ENCODE data around the gene NTRK2.

NTRK2 gene

GRCh38 chr9:84903963-84904362, 234.4 kb downstream of the NTRK2 start:
- no peak overlapping the region for H3K27ac ChIP-seq
- no peaks in the 10 kb centered on the region for H3K4me1 ChIP-seq

GRCh38 chr9:84916769-84917168, 247.2 kb downstream of the NTRK2 start:
- no peaks in the 10 kb centered on the region for H3K36me3 ChIP-seq (ENCODE audit: control insufficient read depth, insufficient read depth, low read length)
- no peaks in the 10 kb centered on the region for H3K4me1 ChIP-seq
- H3K27ac ChIP-seq: no peak overlapping the region
- TF ChIP-seq CTCF (IDR thresholded peaks at IDR 0.05): no peak
- H3K9ac ChIP-seq: no peak overlapping the region
- H3K4me2 ChIP-seq (ENCODE audit: low read length): no peak overlapping the region
- H3K4me3 ChIP-seq (ENCODE audit: low read depth, low read length): no peak overlapping the region
- H3K9me3 ChIP-seq (ENCODE audit: control insufficient read depth, low read length): no peaks in the 10 kb centered on the region
- no peak overlapping the region for H2AFZ ChIP-seq
- no peaks in the 10 kb centered on the region for H3K79me2 ChIP-seq
- no peaks in the 10 kb centered on the region for H3K27me3 ChIP-seq (ENCODE audit: control insufficient read depth, insufficient read depth, low read length)

More at GRCh38 chr9:84903963-84904362, 234.4 kb downstream of the NTRK2 start:
- H3K9ac ChIP-seq: no peak overlapping the region
- no peaks in the 10 kb centered on the region for H3K36me3 ChIP-seq (ENCODE audit: control insufficient read depth, insufficient read depth, low read length)
- TF ChIP-seq CTCF (IDR thresholded peaks at IDR 0.05): no peak
- no peaks in the 10 kb centered on the region for H3K27me3 ChIP-seq (ENCODE audit: control insufficient read depth, insufficient read depth, low read length)
- H3K9me3 ChIP-seq (ENCODE audit: control insufficient read depth, low read length): no peaks in the 10 kb centered on the region
- H2AFZ ChIP-seq: no peak overlapping the region
- H3K4me2 ChIP-seq (ENCODE audit: low read length): no peak overlapping the region
- no peak overlapping the region for H3K4me3 ChIP-seq (ENCODE audit: low read depth, low read length)
- no peaks in the 10 kb centered on the region for H3K79me2 ChIP-seq

- H2AFZ ChIP-seq: no peak overlapping the region
- no peaks in the 10 kb centered on the region for H3K36me3 ChIP-seq (ENCODE audit: control insufficient read depth, insufficient read depth, low read length)
- H3K4me1 ChIP-seq: no peaks in the 10 kb centered on the region
- H3K27ac ChIP-seq: no peak overlapping the region
- H3K9me3 ChIP-seq (ENCODE audit: control insufficient read depth, low read length): no peaks in the 10 kb centered on the region
- no peak overlapping the region for H3K9ac ChIP-seq
- no peaks in the 10 kb centered on the region for H3K27me3 ChIP-seq (ENCODE audit: control insufficient read depth, insufficient read depth, low read length)
- no peak for TF ChIP-seq CTCF (IDR thresholded peaks at IDR 0.05)
- no peak overlapping the region for H3K4me3 ChIP-seq (ENCODE audit: low read depth, low read length)
- no peak overlapping the region for H3K4me2 ChIP-seq (ENCODE audit: low read length)
- no peaks in the 10 kb centered on the region for H3K79me2 ChIP-seq
Observed at GRCh38 chr9:84917366-84918070, 248.0 kb downstream of the NTRK2 start.

- no peak overlapping the region for H3K4me3 ChIP-seq (ENCODE audit: low read depth, low read length)
- H2AFZ ChIP-seq: no peak overlapping the region
- no peaks in the 10 kb centered on the region for H3K79me2 ChIP-seq
- no peaks in the 10 kb centered on the region for H3K27me3 ChIP-seq (ENCODE audit: control insufficient read depth, insufficient read depth, low read length)
- H3K9me3 ChIP-seq (ENCODE audit: control insufficient read depth, low read length): no peaks in the 10 kb centered on the region
- no peak overlapping the region for H3K4me2 ChIP-seq (ENCODE audit: low read length)
- no peak overlapping the region for H3K9ac ChIP-seq
- no peaks in the 10 kb centered on the region for H3K4me1 ChIP-seq
- TF ChIP-seq CTCF (IDR thresholded peaks at IDR 0.05): no peak
- no peaks in the 10 kb centered on the region for H3K36me3 ChIP-seq (ENCODE audit: control insufficient read depth, insufficient read depth, low read length)
- H3K27ac ChIP-seq: no peak overlapping the region
Observed at GRCh38 chr9:84919440-84919839, 249.9 kb downstream of the NTRK2 start.

- H3K4me3 ChIP-seq (ENCODE audit: low read depth, low read length): no peak overlapping the region
- no peak overlapping the region for H3K27ac ChIP-seq
- no peaks in the 10 kb centered on the region for H3K36me3 ChIP-seq (ENCODE audit: control insufficient read depth, insufficient read depth, low read length)
- H2AFZ ChIP-seq: no peak overlapping the region
- no peak overlapping the region for H3K9ac ChIP-seq
- H3K4me1 ChIP-seq: no peaks in the 10 kb centered on the region
- no peaks in the 10 kb centered on the region for H3K27me3 ChIP-seq (ENCODE audit: control insufficient read depth, insufficient read depth, low read length)
- TF ChIP-seq CTCF (IDR thresholded peaks at IDR 0.05): no peak
- no peak overlapping the region for H3K4me2 ChIP-seq (ENCODE audit: low read length)
- H3K9me3 ChIP-seq (ENCODE audit: control insufficient read depth, low read length): no peaks in the 10 kb centered on the region
- H3K79me2 ChIP-seq: no peaks in the 10 kb centered on the region
Observed at GRCh38 chr9:84921175-84921574, 251.6 kb downstream of the NTRK2 start.
